KMS-11 (cell line): ENCODE measurements around the gene CCNT2.

Source experiments
- H2AFZ ChIP-seq: fragments of 200-600 bp; sonication (generic); 2 replicates; pipeline ENCODE4 v1.6.1; 2016; ENCODE audit warnings: antibody characterized with exemption, mixed run types, low read depth
- H3K27ac ChIP-seq: fragments of 200-600 bp; sonication (generic); 2 replicates; pipeline ENCODE4 v1.6.1; 2016; ENCODE audit warnings: mild to moderate bottlenecking, mixed run types
- H3K27me3 ChIP-seq: fragments of 200-600 bp; sonication (generic); 2 replicates; pipeline ENCODE4 v1.6.1; 2017; ENCODE audit warnings: mild to moderate bottlenecking, low read depth, mixed run types, moderate library complexity; ENCODE audit not compliant: insufficient read depth
- H3K36me3 ChIP-seq: fragments of 200-600 bp; sonication (generic); 2 replicates; pipeline ENCODE4 v1.6.1; 2017; ENCODE audit warnings: mild to moderate bottlenecking, mixed run types; ENCODE audit not compliant: insufficient read depth
- H3K4me1 ChIP-seq: fragments of 200-600 bp; sonication (generic); 2 replicates; pipeline ENCODE4 v1.6.1; 2016; ENCODE audit warnings: mild to moderate bottlenecking, low read depth, mixed run types; ENCODE audit not compliant: poor library complexity, severe bottlenecking
- H3K4me2 ChIP-seq: fragments of 200-600 bp; sonication (generic); 2 replicates; pipeline ENCODE4 v1.7.0; 2016; ENCODE audit warnings: mild to moderate bottlenecking, mixed run types
- H3K4me3 ChIP-seq: fragments of 200-600 bp; sonication (generic); IDR thresholded peaks from 2 replicates; pipeline ENCODE4 v1.6.1; 2017; ENCODE audit warnings: low read depth, low read length, mixed read lengths; ENCODE audit not compliant: insufficient read depth
- H3K79me2 ChIP-seq: fragments of 200-600 bp; sonication (generic); 2 replicates; pipeline ENCODE4 v1.6.1; 2016; ENCODE audit warnings: low read depth, mixed run types; ENCODE audit not compliant: insufficient read depth
- H3K9ac ChIP-seq: fragments of 200-600 bp; sonication (generic); 2 replicates; pipeline ENCODE4 v1.6.1; 2016; ENCODE audit warnings: mild to moderate bottlenecking, mixed run types
- H4K20me1 ChIP-seq: fragments of 200-600 bp; sonication (generic); 2 replicates; pipeline ENCODE4 v1.6.1; 2016; ENCODE audit warnings: mild to moderate bottlenecking, mixed run types; ENCODE audit not compliant: insufficient read depth
- CTCF ChIP-seq: fragments of 200-600 bp; sonication (generic); conservative IDR thresholded peaks from 2 replicates; pipeline ENCODE4 v1.6.1; 2017; ENCODE audit warnings: low read depth, mild to moderate bottlenecking, antibody characterized with exemption, low read length, moderate library complexity, mixed read lengths

CCNT2 gene

GRCh38 chr2:134926231-134926931, 7.8 kb downstream of the CCNT2 start:
- Histone ChIP-seq H2AFZ (no peak overlapping the region), H3K27ac (no peak overlapping the region), H3K27me3 (no peaks in the 10 kb centered on the region), H3K36me3 (no peaks in the 10 kb centered on the region), H3K4me2 (no peak overlapping the region), H3K79me2 (peaks cover 84% of the 10 kb centered on the region), H3K4me1 (peaks cover 32% of the 10 kb centered on the region), H4K20me1 (peaks cover 20% of the 10 kb centered on the region), H3K9ac (no peak overlapping the region), H3K4me3 (no peak overlapping the region)
- TF ChIP-seq CTCF, result no peak

GRCh38 chr2:134927195-134927594, 8.6 kb downstream of the CCNT2 start:
- Histone ChIP-seq H3K27me3 (no peaks in the 10 kb centered on the region), H3K79me2 (peaks cover 84% of the 10 kb centered on the region), H3K4me1 (peaks cover 25% of the 10 kb centered on the region), H3K4me2 (no peak overlapping the region), H2AFZ (no peak overlapping the region), H3K27ac (no peak overlapping the region), H4K20me1 (peaks cover 22% of the 10 kb centered on the region), H3K36me3 (no peaks in the 10 kb centered on the region), H3K4me3 (no peak overlapping the region), H3K9ac (no peak overlapping the region)
- TF ChIP-seq CTCF, result no peak

GRCh38 chr2:134932864-134933526, 14.4 kb downstream of the CCNT2 start:
- no peak overlapping the region for H3K4me3 ChIP-seq
- H3K27ac ChIP-seq, result no peak overlapping the region
- H3K9ac ChIP-seq, result no peak overlapping the region
- H3K4me2 ChIP-seq, result no peak overlapping the region
- H3K79me2 ChIP-seq, result peaks cover 82% of the 10 kb centered on the region
- 0 out of 2 replicates have a peak, but pooled peaks cover 6% of the 10 kb centered on the region for H4K20me1 ChIP-seq
- H3K36me3 ChIP-seq, result no peaks in the 10 kb centered on the region
- H3K4me1 ChIP-seq, result no peaks in the 10 kb centered on the region
- no peak overlapping the region for H2AFZ ChIP-seq
- no peaks in the 10 kb centered on the region for H3K27me3 ChIP-seq
- TF ChIP-seq CTCF, result no peak

- Histone ChIP-seq H3K27ac (no peak overlapping the region), H3K36me3 (no peaks in the 10 kb centered on the region), H4K20me1 (0 out of 2 replicates have a peak, but pooled peaks cover 6% of the 10 kb centered on the region), H3K4me1 (no peaks in the 10 kb centered on the region), H3K79me2 (peaks cover 77% of the 10 kb centered on the region), H3K9ac (no peak overlapping the region), H2AFZ (no peak overlapping the region), H3K4me3 (no peak overlapping the region), H3K4me2 (no peak overlapping the region), H3K27me3 (no peaks in the 10 kb centered on the region)
- TF ChIP-seq CTCF, result no peak
These were observed 15.1 kb downstream of the CCNT2 start for GRCh38 chr2:134933732-134934131.
